GM23338 (cell line): ENCODE data around the gene CENPK. TPM values are rescaled to one million over a fixed set of nuclear protein-coding genes. Genes with fewer than 3 reads are reported as not detected.

ENCODE experiments used
- ATAC-seq: fragments of 200-7000 bp; cut with Tn5 transposase; 3 replicates; pipeline ENCODE4 v1.9.1; 2020
- DNase-seq: peaks from one replicate; pipeline ENCODE4 v3.0.0-alpha.2; 2015; ENCODE audit warnings: low spot score
- H2AFZ ChIP-seq: fragments of 200-600 bp; sonication (generic); 2 replicates; pipeline ENCODE4 v1.8.0; 2016; ENCODE audit warnings: antibody characterized with exemption, mild to moderate bottlenecking, moderate library complexity
- H3F3A ChIP-seq: fragments of 200-600 bp; sonication (generic); replicated peaks from 2 replicates; pipeline ENCODE4 v1.8.0; 2017; ENCODE audit warnings: antibody characterized with exemption, mixed run types, low read depth
- H3K27ac ChIP-seq: fragments of 200-600 bp; sonication (generic); 2 replicates; pipeline ENCODE4 v1.6.1; 2016; ENCODE audit warnings: low read depth
- H3K27me3 ChIP-seq: fragments of 200-600 bp; sonication (generic); 2 replicates; pipeline ENCODE4 v1.8.0; 2016; ENCODE audit warnings: mild to moderate bottlenecking, mixed run types, moderate library complexity; ENCODE audit not compliant: insufficient read depth
- H3K36me3 ChIP-seq: fragments of 200-600 bp; sonication (generic); 2 replicates; pipeline ENCODE4 v1.8.0; 2016; ENCODE audit warnings: mild to moderate bottlenecking; ENCODE audit not compliant: insufficient read depth
- H3K4me1 ChIP-seq: fragments of 200-600 bp; sonication (generic); 2 replicates; pipeline ENCODE4 v1.8.0; 2016; ENCODE audit warnings: mild to moderate bottlenecking, moderate library complexity; ENCODE audit not compliant: insufficient read depth
- H3K4me2 ChIP-seq: fragments of 200-600 bp; sonication (generic); 2 replicates; pipeline ENCODE4 v1.7.1; 2017; ENCODE audit warnings: mixed run types
- H3K4me3 ChIP-seq: fragments of 200-600 bp; sonication (generic); 2 replicates; pipeline ENCODE4 v1.6.1; 2016; ENCODE audit warnings: mixed run types
- H3K79me2 ChIP-seq: fragments of 200-600 bp; sonication (generic); replicated peaks from 2 replicates; pipeline ENCODE4 v1.8.0; 2017; ENCODE audit warnings: mild to moderate bottlenecking; ENCODE audit not compliant: insufficient read depth
- H3K9me2 ChIP-seq: fragments of 200-600 bp; sonication (generic); 2 replicates; pipeline ENCODE4 v1.8.0; 2017; ENCODE audit not compliant: insufficient read depth
- H4K20me1 ChIP-seq: fragments of 200-600 bp; sonication (generic); replicated peaks from 2 replicates; pipeline ENCODE4 v1.8.0; 2017; ENCODE audit warnings: mild to moderate bottlenecking; ENCODE audit not compliant: insufficient read depth
- H3K27ac Mint-ChIP-seq: 2 replicates; pipeline ENCODE4 v1.8.0; 2020; ENCODE audit warnings: inconsistent platforms, mild to moderate bottlenecking, moderate library complexity, mixed read lengths
- H3K27me3 Mint-ChIP-seq: 3 replicates; pipeline ENCODE4 v1.8.0; 2022; ENCODE audit warnings: low read depth, mild to moderate bottlenecking, moderate library complexity, mixed read lengths, inconsistent platforms; ENCODE audit not compliant: insufficient read depth, poor library complexity
- H3K36me3 Mint-ChIP-seq: 3 replicates; pipeline ENCODE4 v1.8.0; 2021; ENCODE audit warnings: low read depth, mild to moderate bottlenecking, inconsistent platforms, moderate library complexity, mixed read lengths
- H3K4me1 Mint-ChIP-seq: 3 replicates; pipeline ENCODE4 v1.8.0; 2020; ENCODE audit warnings: mild to moderate bottlenecking, inconsistent platforms, mixed read lengths
- H3K4me3 Mint-ChIP-seq: 3 replicates; pipeline ENCODE4 v1.8.0; 2021; ENCODE audit warnings: moderate library complexity, mild to moderate bottlenecking, inconsistent platforms, mixed read lengths
- H3K9me3 Mint-ChIP-seq: 3 replicates; pipeline ENCODE4 v1.8.0; 2020; ENCODE audit warnings: moderate library complexity, mild to moderate bottlenecking, inconsistent platforms, mixed read lengths
- CREB1 ChIP-seq: fragments of 250-450 bp; sonication (Bioruptor Pico); IDR thresholded peaks from 2 replicates; pipeline ENCODE4 v1.5.0; 2020; ENCODE audit warnings: low read depth, mild to moderate bottlenecking, moderate library complexity
- CTCF ChIP-seq, 2 experiments: fragments of 200-600 bp in 1 of 2; sonication (generic) in 1 of 2; conservative IDR thresholded peaks; 2 replicates each; pipeline versions ENCODE4 v1.5.1 to v1.6.1; 2016 to 2017; ENCODE audit warnings: antibody characterized with exemption in 2 of 2, low read depth in 2 of 2, mild to moderate bottlenecking in 2 of 2, moderate library complexity in 1 of 2
- ETS1 ChIP-seq: IDR thresholded peaks from 2 replicates; pipeline ENCODE4 v1.6.1; 2016; ENCODE audit warnings: antibody characterized with exemption
- EZH2 ChIP-seq: fragments of 200-600 bp; sonication (generic); IDR thresholded peaks from one replicate; pipeline ENCODE4 v1.8.0; 2017; ENCODE audit warnings: antibody characterized with exemption, mild to moderate bottlenecking, low read depth; ENCODE audit not compliant: unreplicated experiment
- EZH2phosphoT487 ChIP-seq: fragments of 200-600 bp; sonication (generic); IDR thresholded peaks from one replicate; pipeline ENCODE4 v1.8.1; 2018; ENCODE audit warnings: antibody characterized with exemption; ENCODE audit not compliant: unreplicated experiment
- JUNB ChIP-seq: IDR thresholded peaks from one replicate; pipeline ENCODE4 v1.6.1; 2016; ENCODE audit warnings: antibody characterized with exemption; ENCODE audit not compliant: unreplicated experiment
- NANOG ChIP-seq: IDR thresholded peaks from 2 replicates; pipeline ENCODE4 v1.6.1; 2016; ENCODE audit warnings: antibody characterized with exemption, borderline replicate concordance
- POLR2AphosphoS5 ChIP-seq: IDR thresholded peaks from 2 replicates; pipeline ENCODE4 v1.6.1; 2016; ENCODE audit warnings: antibody characterized with exemption, low read depth
- REST ChIP-seq: IDR thresholded peaks from one replicate; pipeline ENCODE4 v1.6.1; 2018; ENCODE audit warnings: antibody characterized with exemption; ENCODE audit not compliant: unreplicated experiment
- STAT1 ChIP-seq: IDR thresholded peaks from one replicate; pipeline ENCODE4 v1.6.1; 2016; ENCODE audit warnings: antibody characterized with exemption; ENCODE audit not compliant: unreplicated experiment
- ZNF114 ChIP-seq: fragments of 250-450 bp; sonication (Bioruptor Pico); IDR thresholded peaks from 2 replicates; pipeline ENCODE4 v1.5.0; 2020; ENCODE audit warnings: mild to moderate bottlenecking, moderate library complexity
- ZNF331 ChIP-seq: fragments of 250-450 bp; sonication (Bioruptor Pico); IDR thresholded peaks from 2 replicates; pipeline ENCODE4 v1.5.0; 2020; ENCODE audit warnings: low read depth, mild to moderate bottlenecking, moderate library complexity
- ZNF462 ChIP-seq: fragments of 250-450 bp; sonication (Bioruptor Pico); IDR thresholded peaks from 2 replicates; pipeline ENCODE4 v1.5.0; 2020; ENCODE audit warnings: mild to moderate bottlenecking, moderate library complexity
- polyA plus RNA-seq: library from polyadenylated mRNA; unstranded; fragments of >200 nt; fragmentation: Nextera tagmentation; extraction: Ambion mirVana; gene quantifications from 2 replicates; pipeline ENCODE4 v1.2.1, GENCODE V29; 2016
- total RNA-seq: library from RNA; depleted of rRNA; stranded (reverse); fragments of >200 nt; shearing (Covaris generic); gene quantifications from 2 replicates; pipeline ENCODE4 v1.2.3, GENCODE V29; 2014

CENPK gene
- total and polyA plus RNA-seq, 2 experiments from 2014 or later: 50.2 to 137 TPM

DNA sequence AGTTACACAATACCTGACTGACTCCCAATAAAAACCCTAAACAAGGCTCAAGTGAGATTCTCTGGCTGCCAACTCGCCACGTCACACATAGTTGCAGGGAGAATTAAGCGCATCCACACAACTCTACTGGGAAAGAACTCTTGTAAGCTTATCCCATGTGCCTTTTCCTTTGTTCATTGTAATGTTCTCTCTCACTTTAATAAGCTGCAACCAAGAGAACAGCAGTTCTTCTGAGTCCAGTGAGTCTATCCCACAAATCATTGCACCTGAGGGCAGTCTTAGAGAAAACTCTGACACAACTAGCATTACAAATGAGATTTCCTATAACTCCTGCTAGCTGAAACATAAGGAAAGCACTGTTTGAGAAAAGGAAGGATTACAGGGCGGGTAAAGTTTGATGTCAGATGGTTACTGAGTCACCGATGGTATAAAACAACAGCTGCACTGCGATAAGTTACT lies 27.4 kb downstream of the CENPK start:
- no peak for ATAC-seq
- H3K79me2 ChIP-seq: no peaks in the 10 kb centered on the region
- Mint-ChIP-seq H3K4me1 (peaks cover 7% of the 10 kb centered on the region; the same call in 1 of the 3 replicates), H3K9me3 (no peaks in the 10 kb centered on the region), H3K27me3 (no peaks in the 10 kb centered on the region), H3K36me3 (peaks cover 12% of the 10 kb centered on the region; the same call in 2 of the 3 replicates), H3K4me3 (no peak overlapping the region), H3K27ac (no peak overlapping the region)
- no peak overlapping the region for H3K4me2 ChIP-seq
- H3K27me3 ChIP-seq: no peaks in the 10 kb centered on the region
- H3F3A ChIP-seq: no peaks in the 10 kb centered on the region
- H3K36me3 ChIP-seq: peaks cover 8% of the 10 kb centered on the region; the same call in 1 of the 2 replicates
- no peak overlapping the region for H2AFZ ChIP-seq
- no peaks in the 10 kb centered on the region for H3K9me2 ChIP-seq
- no peak for TF ChIP-seq CTCF (conservative IDR thresholded peaks at IDR 0.05; ENCODE audit: low read depth in 2 of 2)
- no peak for TF ChIP-seq CREB1
- no peak for TF ChIP-seq ZNF331 (CRISPR knock-in tag)
- no peak for TF ChIP-seq NANOG
- TF ChIP-seq POLR2AphosphoS5: no peak
- TF ChIP-seq ETS1: no peak
- no peak for TF ChIP-seq ZNF462 (CRISPR knock-in tag)
- no peak for TF ChIP-seq REST
- no peak for TF ChIP-seq ZNF114 (CRISPR knock-in tag)
- TF ChIP-seq STAT1: no peak
- TF ChIP-seq EZH2phosphoT487: no peak
- no peak for TF ChIP-seq JUNB
- no peak for TF ChIP-seq EZH2
- no peaks in the 10 kb centered on the region for H4K20me1 ChIP-seq
- H3K4me3 ChIP-seq: no peak overlapping the region
- no peak for DNase-seq
- peaks cover 4% of the 10 kb centered on the region; the same call in 1 of the 2 replicates for H3K4me1 ChIP-seq
- H3K27ac ChIP-seq: peak overlapping the region; percentile 83; the same call in 1 of the 2 replicates
